Measurements from ENCODE around the gene STON1. TPM values are rescaled to one million over a fixed set of nuclear protein-coding genes. Genes with fewer than 3 reads are reported as not detected.
"Not testable (repeated sequence)": the region's sequence is repeated elsewhere in the genome, so short reads cannot be mapped to it uniquely, and the experiment has no call there.

The STON1 gene
- total RNA-seq, 1 donor from 2014 or later, result 7.3 TPM

GRCh38 chr2:48614581-48614980 lies 84.6 kb downstream of the STON1 start:
- not testable (repeated sequence) for DNase-seq (ENCODE audit: extremely low read depth, low read depth, low spot score)

GRCh38 chr2:48617618-48618017 lies 87.7 kb downstream of the STON1 start, which contains the start of gene GTF2A1L:
TSS of gene GTF2A1L (plus strand) at chr2:48617856. CDS start at chr2:48617875, 19 bp downstream.
- DNase-seq (ENCODE audit: extremely low read depth, low read depth, low spot score), result no peak

- DNase-seq (ENCODE audit: extremely low read depth, low read depth, low spot score), result no peak
Observed at GRCh38 chr2:48619526-48619925, 89.6 kb downstream of the STON1 start.

DNA sequence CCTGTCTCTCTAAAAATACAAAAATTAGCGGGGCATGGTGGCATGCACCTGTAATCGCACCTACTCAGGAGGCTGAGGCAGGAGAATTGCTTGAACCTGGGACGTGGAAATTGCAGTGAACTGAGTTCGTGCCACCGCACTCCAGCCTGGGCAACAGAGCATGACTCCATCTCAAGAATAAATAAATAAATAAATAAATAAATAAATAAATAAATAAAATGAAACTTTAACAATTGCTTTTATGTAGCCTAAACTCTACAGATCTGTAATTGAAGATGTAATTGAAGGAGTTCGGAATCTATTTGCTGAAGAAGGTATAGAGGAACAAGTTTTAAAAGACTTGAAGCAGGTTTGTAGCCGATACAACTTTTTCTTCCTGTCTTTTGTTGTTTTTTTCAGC lies 90.7 kb downstream of the STON1 start:
- DNase-seq (ENCODE audit: extremely low read depth, low read depth, low spot score), result no peak

- not testable (repeated sequence) for DNase-seq (ENCODE audit: extremely low read depth, low read depth, low spot score)
Observed at GRCh38 chr2:48622691-48623090, 92.7 kb downstream of the STON1 start.

DNA sequence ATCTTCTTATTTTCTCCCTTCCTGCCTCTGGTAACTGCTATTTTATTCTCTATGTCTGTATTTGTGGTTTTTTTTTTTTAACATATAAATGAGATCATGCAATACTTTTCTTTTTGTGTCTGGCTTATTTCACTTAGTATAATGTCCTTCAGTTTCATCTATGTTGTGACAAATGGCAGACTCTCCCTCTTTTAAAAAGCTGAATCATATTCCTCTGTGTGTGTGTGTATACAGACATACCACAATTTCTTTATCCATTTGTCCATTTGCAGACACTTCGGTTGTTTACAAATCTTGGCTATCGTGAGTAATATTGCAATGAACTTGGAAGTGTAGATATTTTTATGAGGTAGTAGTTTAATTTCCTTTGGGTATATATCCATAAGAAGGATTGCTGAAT lies 94.7 kb downstream of the STON1 start:
- no peak for DNase-seq (ENCODE audit: extremely low read depth, low read depth, low spot score)

- no peak for DNase-seq (ENCODE audit: extremely low read depth, low read depth, low spot score)
Observed at GRCh38 chr2:48626047-48626446, 96.1 kb downstream of the STON1 start.

- no peak for DNase-seq (ENCODE audit: extremely low read depth, low read depth, low spot score)
Observed at GRCh38 chr2:48633143-48633542, 103.2 kb downstream of the STON1 start.

DNA sequence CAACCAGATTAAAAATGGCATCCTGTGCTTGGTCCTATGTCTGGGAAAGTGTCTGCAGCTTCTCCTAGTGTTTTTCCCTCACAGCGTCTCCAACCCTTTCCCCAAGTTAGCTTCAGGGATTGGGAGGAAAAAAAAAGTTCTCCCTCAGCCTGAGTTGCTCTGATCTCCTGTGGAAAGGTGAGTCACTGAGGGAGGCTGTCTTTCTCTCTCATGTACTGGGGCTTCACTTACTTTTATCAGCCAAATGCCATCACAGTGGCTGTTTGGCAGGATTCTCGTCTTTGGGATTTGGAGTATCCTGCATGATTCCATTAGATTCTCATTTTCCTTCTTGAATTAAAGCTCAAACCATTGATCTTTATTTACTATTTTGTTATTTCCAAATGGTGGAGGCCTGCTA lies 105.8 kb downstream of the STON1 start:
- DNase-seq (ENCODE audit: extremely low read depth, low read depth, low spot score), result no peak

GRCh38 chr2:48638261-48638660 lies 108.3 kb downstream of the STON1 start:
- no peak for DNase-seq (ENCODE audit: extremely low read depth, low read depth, low spot score)

Other genes with a start within 250 kb of the STON1 start
- gene FOXN2, start 215.5 kb upstream of the STON1 start, total RNA-seq, result 20.2 and 22.3 TPM in 2 replicates
- gene PPP1R21, start 89.4 kb upstream of the STON1 start, total RNA-seq, result 15.8 and 17.2 TPM in 2 replicates
- gene GTF2A1L, start 87.7 kb downstream of the STON1 start, total RNA-seq, result 0.29 TPM in 1 of 2 replicates, not detected in the other
- 0.70 TPM in 1 of 2 replicates, not detected in the other for gene LHCGR, start 225.6 kb downstream of the STON1 start, total RNA-seq